Renal cortical epithelial cell (primary cell): ENCODE results near the gene PPP1R14C. TPM values are rescaled to one million over a fixed set of nuclear protein-coding genes. Genes with fewer than 3 reads are reported as not detected.

Experiments used
- DNase-seq: peaks from one replicate; pipeline ENCODE4 v3.0.0-alpha.2; 2011; ENCODE audit warnings: low read depth
- total RNA-seq: library from RNA; depleted of rRNA; stranded (reverse); fragments of >200 nt; gene quantifications from 2 replicates; pipeline ENCODE4 v1.2.3, GENCODE V29; 2014

Gene PPP1R14C
- total RNA-seq, 1 donor from 2014 or later, result 17.0 TPM

DNA sequence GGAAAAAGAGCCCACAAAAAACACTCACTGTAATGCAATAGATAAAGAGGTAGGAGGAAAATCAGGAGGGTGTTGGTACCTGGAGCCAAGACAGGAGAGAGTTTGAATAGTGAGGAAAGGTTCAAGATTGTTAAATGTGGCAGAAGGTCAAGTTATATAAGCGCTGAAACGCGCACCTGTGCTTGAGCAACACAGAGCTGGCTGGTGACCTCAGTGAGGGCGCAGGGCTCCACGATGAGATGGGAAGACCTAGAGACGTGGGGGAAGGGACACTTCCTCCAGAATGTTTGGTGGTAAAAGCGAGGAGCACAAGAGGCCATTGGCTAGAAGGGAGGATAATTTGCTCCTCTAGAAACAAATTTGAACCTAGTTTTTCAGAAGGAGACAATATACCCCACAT lies 4.2 kb upstream of the PPP1R14C start:
- DNase-seq, result no peak

GRCh38 chr6:150139533-150139932 lies 3.3 kb upstream of the PPP1R14C start:
- DNase-seq, result no peak

DNA sequence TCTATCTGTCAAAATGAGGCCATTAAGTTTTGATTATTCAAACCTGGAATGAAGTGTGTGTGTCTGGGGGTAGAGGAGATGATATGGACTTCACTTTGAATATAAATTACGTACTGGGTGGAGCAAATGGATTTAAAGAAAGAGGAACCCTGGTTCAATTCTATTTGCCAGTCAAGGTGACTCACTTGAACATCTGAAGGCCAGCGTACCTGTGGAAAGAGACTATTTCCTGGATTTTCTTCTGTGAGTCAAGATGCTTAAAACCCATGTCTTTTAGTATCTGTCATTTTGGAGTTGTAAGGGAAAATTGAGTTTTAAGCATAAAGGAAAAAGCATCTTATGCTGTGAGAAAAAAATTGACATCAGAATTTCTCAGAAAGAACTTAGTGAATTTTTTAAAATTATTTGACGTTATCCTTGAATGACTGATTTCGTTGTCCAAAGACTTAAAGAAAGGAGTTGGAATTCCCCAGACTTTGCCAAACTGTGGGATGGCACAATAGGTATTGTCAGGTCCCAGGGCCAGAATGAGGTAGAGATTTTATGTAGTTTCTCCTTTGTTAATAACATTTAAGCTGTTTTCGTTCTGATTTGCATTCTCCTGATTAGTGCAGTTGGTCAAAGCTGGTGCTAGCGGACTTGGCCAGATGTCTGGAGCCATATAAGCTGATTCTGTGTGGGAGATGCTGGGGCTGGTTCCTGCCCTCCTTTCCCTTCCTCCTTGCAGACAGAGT lies 2.4 kb upstream of the PPP1R14C start:
- DNase-seq, result no peak

GRCh38 chr6:150142097-150142669 lies 661 bp upstream of the PPP1R14C start:
- DNase-seq, result peak; percentile 97

- DNase-seq, result no peak
Observed at GRCh38 chr6:150143516-150144293, 861 bp downstream of the PPP1R14C start.

DNA sequence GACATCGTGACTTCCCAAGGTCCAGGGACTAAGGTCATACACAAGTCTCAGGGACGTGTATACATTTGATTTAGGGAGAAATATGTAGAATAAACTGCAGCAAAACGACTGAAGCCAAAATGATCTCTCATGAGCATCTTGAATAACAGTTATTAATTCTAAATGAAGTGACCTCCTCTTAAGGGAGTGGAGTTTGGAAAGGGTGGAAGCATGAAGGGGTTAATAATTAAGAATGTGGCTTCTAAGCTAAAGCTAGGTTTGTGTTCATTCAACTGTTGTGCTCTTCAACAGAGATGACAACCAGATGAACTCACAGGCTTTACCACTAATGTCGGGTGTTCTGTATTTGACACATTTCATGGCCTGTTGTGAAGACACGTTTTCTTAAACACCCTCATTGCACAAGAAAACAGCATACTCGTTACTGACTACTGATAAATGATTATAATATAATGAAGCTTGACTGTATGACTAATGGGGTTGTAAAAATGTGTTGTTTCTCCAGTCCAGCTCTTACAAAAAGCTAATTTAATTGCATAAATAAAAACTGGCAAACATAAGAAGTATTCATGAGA lies 1.5 kb downstream of the PPP1R14C start:
- peak; percentile 85 for DNase-seq

GRCh38 chr6:150145427-150145826 lies 2.6 kb downstream of the PPP1R14C start:
- peak; percentile 16 for DNase-seq

GRCh38 chr6:150145830-150146229 lies 3.0 kb downstream of the PPP1R14C start:
- peak; percentile 85 for DNase-seq

DNA sequence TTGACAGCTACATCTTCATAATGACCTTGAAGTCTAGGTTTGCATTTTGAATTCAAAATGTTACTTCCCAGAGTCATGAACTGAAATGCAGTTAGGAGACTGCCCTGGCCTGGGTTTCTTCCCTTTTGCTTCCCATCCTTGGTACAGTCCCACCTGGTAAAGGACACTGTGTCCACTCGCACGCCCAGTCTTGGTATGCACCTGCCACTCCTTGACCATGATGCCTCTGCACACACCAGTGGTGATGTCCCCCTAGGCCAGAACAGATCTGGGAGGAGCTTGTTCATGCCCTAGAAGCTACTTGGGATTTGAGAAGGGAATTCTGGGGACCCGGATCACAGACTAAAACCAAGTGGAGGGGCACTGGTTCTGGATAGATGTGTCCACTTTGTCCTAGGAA lies 3.6 kb downstream of the PPP1R14C start:
- DNase-seq, result peak; percentile 19

DNA sequence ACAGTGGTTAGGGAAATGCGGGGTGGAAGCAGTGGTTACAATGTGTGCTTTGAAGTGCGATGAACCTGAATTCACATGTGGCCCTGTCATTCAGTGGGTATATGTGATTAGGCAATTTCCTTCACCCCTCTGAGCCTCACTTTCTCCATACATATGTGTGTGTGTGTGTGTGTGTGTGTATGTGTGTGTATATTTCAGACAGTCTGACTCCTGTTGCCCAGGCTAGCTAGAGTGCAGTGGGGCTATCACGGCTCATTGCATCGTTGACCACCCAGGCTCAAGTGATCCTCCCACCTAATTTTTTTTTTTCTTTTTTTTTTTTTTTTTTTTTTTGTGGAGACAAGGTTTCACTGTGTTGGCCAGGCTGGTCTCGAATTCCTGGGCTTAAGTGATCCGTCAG lies 6.3 kb downstream of the PPP1R14C start:
- DNase-seq, result peak; percentile 78

DNA sequence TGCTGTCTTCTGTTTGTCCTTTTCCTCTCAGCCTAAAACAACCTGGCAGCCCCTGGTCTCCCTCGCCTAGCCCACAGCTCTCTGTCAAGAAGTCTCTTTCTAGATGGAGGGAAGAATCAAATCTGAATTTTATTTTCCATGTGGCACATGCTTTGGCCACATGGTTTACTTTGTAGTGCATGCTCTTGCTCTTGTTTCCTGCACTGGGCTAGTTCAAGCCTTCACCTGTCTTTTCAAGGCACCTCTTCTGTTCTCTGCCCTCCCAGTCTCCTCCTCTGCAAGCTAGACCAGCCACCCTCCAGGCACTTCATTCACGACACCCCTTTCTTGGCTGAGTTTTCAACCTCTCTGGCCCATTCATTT lies 7.6 kb downstream of the PPP1R14C start:
- no peak for DNase-seq

- no peak for DNase-seq
Observed at GRCh38 chr6:150150821-150151646, 8.2 kb downstream of the PPP1R14C start.

DNA sequence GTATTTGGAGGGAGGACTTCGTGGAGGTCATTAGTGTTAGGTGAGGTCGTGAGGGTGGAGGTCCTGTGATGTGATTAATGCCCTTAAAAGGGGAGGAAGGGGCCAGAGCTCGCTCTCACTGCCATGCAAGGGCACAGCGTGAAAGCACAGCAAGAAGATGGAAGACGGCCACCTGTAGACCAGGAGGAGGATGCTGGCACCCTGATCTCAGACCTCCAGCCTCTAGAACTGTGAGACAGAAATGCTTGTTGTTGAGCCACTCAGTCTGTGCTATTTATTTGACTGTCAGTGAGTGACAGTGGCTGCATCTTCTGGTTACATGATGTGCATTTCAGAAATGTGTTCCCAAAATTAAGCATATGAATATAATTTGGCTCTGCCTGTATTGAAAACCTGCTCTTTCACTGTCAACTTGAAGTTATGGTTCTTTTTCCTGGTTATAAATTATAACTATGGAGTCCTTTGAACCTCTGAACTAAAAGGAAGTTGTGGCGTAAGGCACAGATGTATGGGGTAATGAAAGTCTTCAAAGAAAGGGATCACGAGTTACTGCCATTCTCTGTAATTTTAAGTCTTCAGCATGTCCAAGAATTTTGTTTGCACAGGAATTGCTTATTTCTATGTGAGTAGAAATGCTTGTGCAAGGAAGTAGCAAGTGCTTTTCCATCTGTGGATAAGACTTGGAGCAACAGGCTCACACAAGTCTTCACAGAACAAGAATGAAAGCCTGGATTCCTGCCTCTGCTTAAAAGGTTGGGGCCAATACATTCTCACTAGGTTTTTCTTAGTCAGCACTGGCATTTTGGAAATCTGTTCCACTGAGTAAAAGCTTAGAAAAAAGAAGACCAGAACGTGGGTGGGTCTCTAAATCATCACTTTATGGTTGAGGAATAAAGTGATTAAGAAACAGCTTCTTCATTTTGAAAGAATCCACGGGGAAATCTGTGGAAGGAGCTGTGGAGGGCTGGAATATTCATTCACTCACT lies 10.3 kb downstream of the PPP1R14C start:
- DNase-seq, result peak; percentile 27

- peak; percentile 19 for DNase-seq
Observed at GRCh38 chr6:150153905-150154492, 11.2 kb downstream of the PPP1R14C start.

DNA sequence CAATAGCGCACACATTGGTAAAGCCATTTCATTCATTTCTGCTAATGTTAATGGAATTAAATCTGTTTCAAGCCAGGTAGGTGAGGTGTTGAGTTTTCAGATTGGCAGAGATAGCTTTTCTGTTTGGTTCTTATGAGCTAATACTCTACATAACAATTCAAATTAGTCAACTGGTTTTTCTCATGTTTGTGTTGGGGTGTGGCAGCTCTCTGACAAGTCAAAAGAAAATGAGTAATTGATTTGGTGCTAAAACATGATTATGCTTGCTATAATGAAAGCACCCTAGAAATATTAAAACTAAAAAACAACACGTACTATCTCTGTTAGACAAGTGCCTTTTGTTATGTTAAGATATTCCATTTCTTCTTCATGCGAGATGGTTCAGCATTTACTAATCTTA lies 13.6 kb downstream of the PPP1R14C start:
- no peak for DNase-seq

DNA sequence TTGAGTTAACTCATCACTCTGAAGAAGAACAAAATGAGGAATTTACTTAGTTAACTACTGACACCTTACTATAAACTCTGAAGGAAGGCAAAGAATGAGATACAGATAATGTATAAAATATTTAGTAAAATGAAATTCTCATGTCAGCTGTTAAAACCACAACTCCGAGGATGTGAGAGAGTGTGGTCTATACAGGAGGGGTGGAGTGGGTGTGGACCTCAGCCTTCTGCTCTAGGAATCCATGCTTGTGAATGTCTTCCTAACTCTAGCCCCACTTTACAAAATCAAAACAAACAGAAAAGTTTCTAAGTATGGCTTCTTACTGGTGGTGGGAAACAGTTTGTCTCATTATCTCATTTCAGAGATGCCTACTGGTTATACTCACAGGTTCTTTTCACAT lies 14.2 kb downstream of the PPP1R14C start:
- no peak for DNase-seq

DNA sequence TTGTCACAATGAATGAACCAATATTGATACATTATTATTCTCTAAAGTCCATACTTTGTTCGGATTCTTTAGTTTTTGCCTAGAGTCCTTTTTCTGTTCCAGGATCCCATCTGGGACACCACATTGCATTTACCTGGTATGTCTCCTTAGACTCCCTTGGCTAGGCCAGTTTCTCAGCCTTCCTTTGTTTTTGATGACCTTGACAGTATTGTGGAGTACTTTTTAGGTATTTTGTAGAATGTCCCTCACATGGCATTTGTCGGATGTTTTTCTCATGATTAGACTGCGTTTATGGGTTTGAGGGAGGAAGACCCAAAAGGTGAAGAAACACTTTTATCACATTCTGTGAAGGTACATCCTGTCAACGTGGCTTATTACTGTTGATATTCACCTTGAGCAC lies 16.9 kb downstream of the PPP1R14C start:
- no peak for DNase-seq

DNA sequence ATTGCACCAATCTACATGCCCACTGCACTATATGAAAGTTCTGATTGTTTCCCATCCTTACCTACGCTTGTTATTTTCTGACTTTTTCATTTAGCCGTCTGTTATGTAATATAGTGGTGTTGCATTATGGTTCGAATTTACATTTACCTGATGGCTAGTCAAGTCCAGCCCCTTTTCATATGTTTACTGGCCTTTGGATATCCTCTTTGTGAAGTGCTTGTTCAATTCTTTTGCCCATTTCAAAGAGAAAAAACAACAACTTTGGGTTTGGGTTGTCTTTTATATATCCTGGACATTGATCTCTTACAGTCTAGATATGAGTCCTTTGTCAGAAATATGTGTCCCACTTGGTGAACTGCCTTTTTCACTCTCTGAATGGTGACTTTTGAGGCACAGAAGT lies 21.1 kb downstream of the PPP1R14C start:
- DNase-seq, result no peak

- no peak for DNase-seq
Observed at GRCh38 chr6:150165020-150165702, 22.3 kb downstream of the PPP1R14C start.

GRCh38 chr6:150167479-150167873 lies 24.6 kb downstream of the PPP1R14C start:
- no peak for DNase-seq
